PFSK-1 (cell line): ENCODE results near the gene CELF1.

Experiments used
- FOXP2 ChIP-seq: optimal IDR thresholded peaks from 2 replicates; pipeline ENCODE3; 2011; ENCODE audit warnings: borderline replicate concordance, control low read depth, inconsistent platforms; ENCODE audit not compliant: insufficient read depth; ENCODE audit errors: extremely low read length, extremely low read depth
- POLR2AphosphoS5 ChIP-seq: IDR thresholded peaks from 2 replicates; pipeline ENCODE4 v1.6.1; 2012; ENCODE audit warnings: low read depth, mild to moderate bottlenecking, control low read depth, low read length, moderate library complexity
- SIN3A ChIP-seq: IDR thresholded peaks from 2 replicates; pipeline ENCODE4 v1.6.1; 2012; ENCODE audit warnings: mild to moderate bottlenecking, low read length, moderate library complexity, borderline replicate concordance; ENCODE audit not compliant: insufficient read depth
- TAF1 ChIP-seq: IDR thresholded peaks from 2 replicates; pipeline ENCODE4 v1.6.1; 2012; ENCODE audit warnings: low read length, control low read depth, borderline replicate concordance; ENCODE audit not compliant: insufficient read depth
- TF ChIP-seq, protein P1 (sequence below), 2 experiments: IDR thresholded peaks; 2 replicates each; pipeline versions ENCODE4 v1.6.1 to v1.8.0; 2011 to 2012; ENCODE audit warnings: low read depth in 2 of 2, low read length in 2 of 2, control low read depth in 1 of 2, inconsistent platforms in 1 of 2, mild to moderate bottlenecking in 1 of 2, moderate library complexity in 1 of 2; ENCODE audit not compliant: insufficient read depth in 1 of 2

DNA sequence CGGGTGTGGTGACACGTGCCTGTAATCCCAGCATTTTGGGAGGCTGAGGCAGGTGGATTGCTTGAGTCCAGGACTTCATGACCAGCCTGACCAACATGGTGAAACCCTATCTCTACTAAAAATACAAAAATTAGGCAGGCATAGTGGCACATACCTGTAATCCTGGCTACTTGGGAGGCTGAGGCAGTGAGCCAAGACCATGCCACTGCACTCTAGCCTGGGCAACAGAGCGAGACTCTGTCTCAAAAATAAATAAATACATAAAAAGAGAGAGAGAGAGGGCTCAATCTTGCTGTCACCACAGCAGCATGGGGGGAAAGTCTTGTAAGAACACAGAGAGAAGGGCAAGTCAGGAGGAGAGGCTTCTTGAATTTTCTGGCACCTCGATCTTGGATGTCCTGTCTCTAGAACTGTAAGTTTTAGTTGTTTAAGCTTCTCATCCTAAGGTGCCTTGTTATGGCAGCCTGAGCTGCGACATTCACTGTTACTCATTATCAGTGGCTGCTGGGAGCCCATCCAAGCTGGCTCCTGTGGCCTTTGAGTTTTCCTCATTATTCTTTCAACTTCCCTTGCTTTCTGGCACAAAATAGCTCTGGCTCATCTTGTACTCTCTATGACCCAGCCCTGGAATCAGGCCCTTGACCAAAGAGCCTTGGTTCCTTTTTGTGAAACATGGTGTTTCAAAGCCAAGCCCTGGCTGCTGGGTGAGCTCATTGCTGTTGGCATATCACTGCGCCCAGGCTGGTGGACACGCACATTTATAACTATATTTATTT is 118.7 kb downstream of the CELF1 start:
- TF ChIP-seq, protein P1, sequence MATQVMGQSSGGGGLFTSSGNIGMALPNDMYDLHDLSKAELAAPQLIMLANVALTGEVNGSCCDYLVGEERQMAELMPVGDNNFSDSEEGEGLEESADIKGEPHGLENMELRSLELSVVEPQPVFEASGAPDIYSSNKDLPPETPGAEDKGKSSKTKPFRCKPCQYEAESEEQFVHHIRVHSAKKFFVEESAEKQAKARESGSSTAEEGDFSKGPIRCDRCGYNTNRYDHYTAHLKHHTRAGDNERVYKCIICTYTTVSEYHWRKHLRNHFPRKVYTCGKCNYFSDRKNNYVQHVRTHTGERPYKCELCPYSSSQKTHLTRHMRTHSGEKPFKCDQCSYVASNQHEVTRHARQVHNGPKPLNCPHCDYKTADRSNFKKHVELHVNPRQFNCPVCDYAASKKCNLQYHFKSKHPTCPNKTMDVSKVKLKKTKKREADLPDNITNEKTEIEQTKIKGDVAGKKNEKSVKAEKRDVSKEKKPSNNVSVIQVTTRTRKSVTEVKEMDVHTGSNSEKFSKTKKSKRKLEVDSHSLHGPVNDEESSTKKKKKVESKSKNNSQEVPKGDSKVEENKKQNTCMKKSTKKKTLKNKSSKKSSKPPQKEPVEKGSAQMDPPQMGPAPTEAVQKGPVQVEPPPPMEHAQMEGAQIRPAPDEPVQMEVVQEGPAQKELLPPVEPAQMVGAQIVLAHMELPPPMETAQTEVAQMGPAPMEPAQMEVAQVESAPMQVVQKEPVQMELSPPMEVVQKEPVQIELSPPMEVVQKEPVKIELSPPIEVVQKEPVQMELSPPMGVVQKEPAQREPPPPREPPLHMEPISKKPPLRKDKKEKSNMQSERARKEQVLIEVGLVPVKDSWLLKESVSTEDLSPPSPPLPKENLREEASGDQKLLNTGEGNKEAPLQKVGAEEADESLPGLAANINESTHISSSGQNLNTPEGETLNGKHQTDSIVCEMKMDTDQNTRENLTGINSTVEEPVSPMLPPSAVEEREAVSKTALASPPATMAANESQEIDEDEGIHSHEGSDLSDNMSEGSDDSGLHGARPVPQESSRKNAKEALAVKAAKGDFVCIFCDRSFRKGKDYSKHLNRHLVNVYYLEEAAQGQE (IDR thresholded peaks at IDR 0.05; ENCODE audit: insufficient read depth in 1 of 2, low read depth in 2 of 2, low read length in 2 of 2), result no peak
- TF ChIP-seq POLR2AphosphoS5, result no peak
- TF ChIP-seq SIN3A, result no peak
- no peak for TF ChIP-seq TAF1
- no peak for TF ChIP-seq FOXP2
